Measurements from ENCODE around the gene DGLUCY.

- TF ChIP-seq CTCF (conservative IDR thresholded peaks at IDR 0.05; ENCODE audit: low read length) (no peak), EZH2phosphoT487 (IDR thresholded peaks at IDR 0.05; ENCODE audit: borderline replicate concordance) (no peak)
Measured at GRCh38 chr14:91123201-91123600, 9.3 kb downstream of the DGLUCY start.
